GM23248 (cell line): ENCODE measurements around the gene OLA1.

ENCODE experiments used
- EZH2 ChIP-seq: fragments of 200-600 bp; sonication (generic); IDR thresholded peaks from 2 replicates; pipeline ENCODE4 v1.6.1; 2018; ENCODE audit warnings: antibody characterized with exemption, mild to moderate bottlenecking; ENCODE audit not compliant: insufficient read depth, poor library complexity, severe bottlenecking
- EZH2phosphoT487 ChIP-seq: fragments of 200-600 bp; sonication (generic); IDR thresholded peaks from 2 replicates; pipeline ENCODE4 v1.6.1; 2018; ENCODE audit warnings: antibody characterized with exemption, moderate library complexity, mild to moderate bottlenecking, low read depth; ENCODE audit not compliant: insufficient read depth

- TF ChIP-seq EZH2phosphoT487 (no peak), EZH2 (no peak)
Measured at GRCh38 chr2:174049895-174050294, 198.4 kb downstream of the OLA1 start.
